ENCODE data around the gene HS1BP3.

DNA sequence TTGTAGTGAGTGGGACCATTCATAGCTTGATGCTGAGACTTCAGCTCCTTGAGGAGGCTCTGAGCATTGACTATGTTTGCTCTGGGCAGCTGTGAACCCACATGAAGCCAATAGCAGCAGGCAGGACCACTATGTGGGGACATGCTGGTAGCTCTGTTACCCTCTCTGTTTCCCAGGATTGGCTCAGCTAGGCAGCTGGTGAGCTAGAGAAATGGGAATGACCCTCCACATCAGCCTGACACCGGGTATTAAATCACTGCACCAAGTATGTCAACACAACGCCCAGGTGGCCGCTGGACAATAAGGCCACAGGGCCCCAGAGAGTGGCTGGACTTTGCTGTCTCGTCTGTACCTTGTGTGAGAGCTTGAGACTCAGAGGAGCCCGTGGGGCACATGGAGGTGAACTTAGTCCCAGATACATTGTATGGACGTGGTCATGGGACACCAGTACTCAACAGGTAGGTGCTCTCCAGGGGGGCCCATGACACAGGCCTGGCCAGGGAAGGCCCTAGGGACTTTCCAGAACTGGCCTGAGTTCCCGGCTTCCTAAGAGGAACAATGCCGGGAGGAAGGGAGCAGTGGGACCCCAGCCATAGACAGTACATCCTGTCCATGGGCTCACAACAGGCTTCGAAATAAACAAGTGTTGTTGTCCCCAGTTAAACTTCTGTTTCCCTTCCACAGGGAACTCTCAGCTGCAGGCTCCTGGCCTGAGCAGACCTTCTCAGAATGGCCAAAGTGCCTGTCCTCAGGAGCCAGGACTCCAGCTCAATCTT, 35.2 kb downstream of the HS1BP3 start:
- TF ChIP-seq, protein P1, sequence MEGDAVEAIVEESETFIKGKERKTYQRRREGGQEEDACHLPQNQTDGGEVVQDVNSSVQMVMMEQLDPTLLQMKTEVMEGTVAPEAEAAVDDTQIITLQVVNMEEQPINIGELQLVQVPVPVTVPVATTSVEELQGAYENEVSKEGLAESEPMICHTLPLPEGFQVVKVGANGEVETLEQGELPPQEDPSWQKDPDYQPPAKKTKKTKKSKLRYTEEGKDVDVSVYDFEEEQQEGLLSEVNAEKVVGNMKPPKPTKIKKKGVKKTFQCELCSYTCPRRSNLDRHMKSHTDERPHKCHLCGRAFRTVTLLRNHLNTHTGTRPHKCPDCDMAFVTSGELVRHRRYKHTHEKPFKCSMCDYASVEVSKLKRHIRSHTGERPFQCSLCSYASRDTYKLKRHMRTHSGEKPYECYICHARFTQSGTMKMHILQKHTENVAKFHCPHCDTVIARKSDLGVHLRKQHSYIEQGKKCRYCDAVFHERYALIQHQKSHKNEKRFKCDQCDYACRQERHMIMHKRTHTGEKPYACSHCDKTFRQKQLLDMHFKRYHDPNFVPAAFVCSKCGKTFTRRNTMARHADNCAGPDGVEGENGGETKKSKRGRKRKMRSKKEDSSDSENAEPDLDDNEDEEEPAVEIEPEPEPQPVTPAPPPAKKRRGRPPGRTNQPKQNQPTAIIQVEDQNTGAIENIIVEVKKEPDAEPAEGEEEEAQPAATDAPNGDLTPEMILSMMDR (IDR thresholded peaks at IDR 0.05; ENCODE audit: low read depth, low read length, poor library complexity, severe bottlenecking), result no peak
- no peak for TF ChIP-seq EZH2phosphoT487 (IDR thresholded peaks at IDR 0.05; ENCODE audit: borderline replicate concordance, low read length)

Measured in DOHH2 (cell line).